Kidney tubule cell (primary cell): Measurements from ENCODE around the gene USH2A.
A peak's percentile ranks its signal among the peaks of the same experiment; 100 is the strongest.

ENCODE experiments used
- DNase-seq: peaks from one replicate; pipeline ENCODE4 v3.0.0-alpha.2; 2018; ENCODE audit warnings: low spot score

USH2A gene

DNA sequence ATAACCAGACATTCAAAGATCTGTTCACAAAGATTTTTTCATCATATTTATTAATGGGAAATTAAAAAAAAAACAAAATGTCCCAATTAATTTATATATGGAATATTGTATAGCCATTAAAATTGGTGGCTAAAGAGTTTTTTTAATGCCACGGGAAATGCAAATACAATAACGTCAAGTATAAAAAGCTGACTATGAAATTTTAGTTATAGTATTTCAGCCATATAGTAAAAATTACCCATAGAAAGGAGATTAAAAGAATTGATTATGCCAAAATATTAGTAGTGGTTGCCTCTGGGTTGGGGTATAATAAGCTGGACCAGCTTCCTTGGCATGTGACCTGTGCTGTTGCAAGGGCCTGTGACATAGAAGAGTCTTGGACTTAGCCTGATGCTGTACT lies 777.4 kb downstream of the USH2A start:
- DNase-seq, result no peak

DNA sequence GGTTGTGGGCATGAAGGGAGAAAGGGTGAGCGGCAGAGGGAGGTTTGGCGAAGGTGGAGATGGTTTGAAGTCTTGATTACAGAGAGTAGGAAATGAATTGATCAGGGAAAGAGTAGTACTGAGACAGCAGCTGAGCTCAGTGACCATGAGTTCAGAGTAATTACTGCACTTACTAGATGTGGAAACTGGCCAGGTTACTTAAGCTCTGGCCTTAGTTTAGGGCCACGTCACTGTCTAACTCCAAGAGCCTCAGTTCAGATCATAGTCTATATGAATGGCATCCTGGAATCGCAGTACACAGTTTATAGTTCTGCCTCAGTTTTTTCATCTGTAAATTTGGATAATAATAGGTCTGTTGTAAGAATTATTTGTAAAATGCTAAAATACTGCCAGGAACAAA lies 778.1 kb downstream of the USH2A start:
- no peak for DNase-seq

DNA sequence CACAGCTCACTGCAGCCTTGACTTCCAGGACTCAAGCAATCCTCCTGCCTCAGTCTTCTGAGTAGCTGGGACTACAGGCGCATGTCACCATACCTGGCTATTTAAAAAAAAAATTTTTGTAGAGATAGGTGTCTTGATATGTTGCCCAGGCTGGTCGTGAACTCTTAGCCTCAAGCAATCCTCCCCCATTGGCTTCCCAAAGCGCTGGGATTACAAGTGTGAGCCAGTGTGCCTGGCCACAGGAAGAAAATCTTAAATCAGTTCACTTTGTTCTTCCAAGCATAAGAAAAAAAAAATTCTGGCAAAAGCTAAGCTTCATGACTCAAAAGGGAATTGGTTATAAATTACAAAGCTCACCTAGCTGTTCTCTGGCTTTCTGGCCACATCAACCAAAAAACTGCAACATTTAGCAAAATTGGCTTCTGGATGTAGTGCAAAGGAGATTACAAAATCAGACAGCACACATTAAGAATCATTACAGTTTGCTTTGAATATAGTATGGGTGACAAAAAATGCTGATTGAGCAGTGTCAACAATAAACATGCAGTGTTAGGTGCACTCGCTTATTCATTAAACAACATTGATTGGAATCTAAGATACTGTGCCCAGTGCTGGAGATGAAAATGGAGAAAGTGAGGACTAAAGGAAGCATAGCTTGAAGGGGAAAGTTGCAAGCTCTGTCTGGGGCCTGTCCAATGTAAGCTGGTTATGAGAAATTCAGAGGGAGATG lies 779.5 kb downstream of the USH2A start:
- peak; percentile 41 for DNase-seq

DNA sequence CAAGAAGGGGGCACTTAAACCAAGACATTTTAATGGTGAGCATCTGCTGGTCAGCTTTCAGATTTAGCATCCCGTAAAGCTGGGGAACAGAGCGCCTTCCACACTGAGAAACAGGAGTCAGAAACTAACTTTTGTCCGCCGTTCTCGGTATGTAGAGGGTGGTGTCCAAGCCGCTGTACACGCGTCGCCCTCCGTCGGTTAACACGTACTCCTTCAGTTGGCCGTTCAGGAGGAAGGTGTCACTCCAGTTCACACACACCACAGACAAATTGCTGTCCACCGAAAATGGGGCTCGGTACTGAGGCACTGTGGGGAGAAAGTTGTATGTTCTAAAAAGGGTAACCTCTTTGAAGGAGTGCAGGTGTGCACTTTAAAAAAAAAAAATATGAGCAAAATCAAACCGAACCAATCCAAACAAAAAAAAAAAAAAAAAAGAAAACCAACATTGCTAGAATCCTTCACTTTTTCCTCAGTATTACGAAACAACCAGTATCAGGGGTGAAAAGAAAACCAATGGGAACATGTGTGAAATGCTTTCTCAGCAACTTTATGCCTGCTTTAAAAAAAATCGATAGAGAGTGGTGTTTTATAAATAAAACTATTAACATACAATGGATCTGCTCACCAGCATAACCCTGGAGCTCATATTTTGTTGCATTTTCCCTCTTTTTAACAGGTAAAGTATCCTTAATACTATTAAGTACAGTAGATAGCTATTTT lies 782.7 kb downstream of the USH2A start:
- DNase-seq, result no peak

DNA sequence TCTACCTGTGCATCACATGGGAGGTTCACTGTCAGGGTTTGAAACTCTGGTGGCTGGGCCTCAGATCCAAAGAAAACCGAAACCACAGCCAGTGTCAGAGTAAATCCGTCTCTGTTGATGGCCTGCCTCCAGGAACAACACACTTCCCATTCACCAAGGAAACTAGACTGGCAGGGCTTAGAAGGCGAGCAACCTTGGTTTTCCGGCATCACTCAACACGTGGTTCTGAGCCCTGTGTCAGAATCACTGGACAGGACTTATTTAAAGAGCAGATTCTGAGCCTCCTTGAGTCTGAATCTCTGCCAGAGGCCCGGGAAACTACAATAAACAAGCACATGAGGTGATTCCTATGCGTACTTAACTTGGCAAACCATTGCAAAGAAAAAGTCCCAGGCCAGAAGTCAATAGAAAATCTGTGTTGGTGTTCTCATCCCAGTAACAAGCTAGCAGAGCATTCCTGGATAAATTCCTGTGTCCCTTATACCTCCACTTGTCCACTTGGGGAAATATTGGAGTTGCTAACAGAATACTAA lies 786.1 kb downstream of the USH2A start:
- DNase-seq, result peak; percentile 57

DNA sequence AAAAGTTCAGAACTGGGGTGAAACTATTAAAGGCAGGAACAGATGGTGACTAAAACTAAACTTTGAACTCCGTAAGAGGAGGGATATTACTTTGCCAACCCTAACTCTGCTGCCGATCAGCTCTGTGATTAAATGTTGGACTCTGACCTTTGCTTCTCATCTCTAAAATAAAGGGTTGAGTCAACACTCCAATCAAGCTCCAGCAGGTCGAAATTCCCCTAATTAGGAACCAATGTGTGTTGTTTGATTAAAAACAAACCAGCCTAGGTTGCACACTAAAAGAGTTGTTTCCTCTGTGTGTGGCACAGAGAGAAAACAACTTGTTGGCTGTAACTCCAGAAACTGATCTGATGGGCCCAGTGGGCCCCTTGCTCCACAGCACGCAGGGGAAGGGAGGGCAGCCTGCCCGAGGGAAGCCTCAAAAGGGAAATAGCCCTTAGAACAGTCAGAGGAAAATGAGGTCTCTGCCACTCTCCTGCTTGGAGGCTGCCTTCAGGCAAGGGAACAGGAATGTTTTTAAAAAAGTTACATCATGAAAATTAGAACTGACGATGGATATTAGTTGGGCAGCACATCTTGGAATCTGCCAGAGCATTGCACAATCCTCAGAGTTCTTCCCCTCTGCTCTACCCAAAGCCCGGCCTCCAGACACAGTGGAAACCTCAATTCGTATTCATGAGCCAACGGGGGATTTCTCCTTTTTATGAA lies 786.8 kb downstream of the USH2A start:
- DNase-seq, result no peak

DNA sequence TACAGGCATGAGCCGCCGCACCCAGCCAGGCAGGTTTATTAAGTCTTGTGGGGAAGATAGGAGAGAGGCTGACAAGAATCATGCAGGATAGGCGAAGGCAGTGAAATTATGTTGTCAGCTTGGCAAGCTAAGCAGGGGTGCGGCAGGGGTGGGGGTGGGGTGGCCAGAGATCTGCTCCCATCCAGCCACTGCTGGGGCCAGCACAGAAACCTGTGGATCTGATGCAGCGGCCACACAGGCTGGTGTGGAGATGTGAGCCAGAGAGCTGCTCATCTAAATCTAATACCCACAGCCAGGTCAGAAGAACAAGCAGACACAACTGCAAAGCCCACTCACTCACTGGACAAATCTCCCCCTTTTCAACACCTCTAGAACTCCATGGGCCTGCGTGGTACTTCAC lies 787.4 kb downstream of the USH2A start:
- DNase-seq, result no peak

DNA sequence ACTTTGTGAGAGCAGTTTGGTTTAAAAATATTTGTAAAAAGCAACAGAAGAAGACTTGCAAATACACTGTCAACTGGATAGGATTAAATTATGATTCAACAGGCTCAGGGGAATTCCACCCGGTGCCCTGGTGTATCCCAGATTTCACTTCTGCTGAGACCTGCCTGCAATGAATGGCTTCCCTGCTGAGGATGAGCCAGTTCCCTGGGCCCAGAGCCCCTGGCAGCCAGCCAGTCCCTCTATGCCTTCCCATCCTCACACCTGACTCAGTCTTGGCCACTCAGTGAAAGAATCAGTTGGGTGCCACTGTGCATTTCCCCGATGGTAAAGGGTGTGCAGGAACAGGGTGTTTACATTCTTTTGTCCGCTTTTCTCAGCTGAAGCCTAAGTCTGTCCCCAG lies 791.8 kb downstream of the USH2A start:
- peak; percentile 93 for DNase-seq

DNA sequence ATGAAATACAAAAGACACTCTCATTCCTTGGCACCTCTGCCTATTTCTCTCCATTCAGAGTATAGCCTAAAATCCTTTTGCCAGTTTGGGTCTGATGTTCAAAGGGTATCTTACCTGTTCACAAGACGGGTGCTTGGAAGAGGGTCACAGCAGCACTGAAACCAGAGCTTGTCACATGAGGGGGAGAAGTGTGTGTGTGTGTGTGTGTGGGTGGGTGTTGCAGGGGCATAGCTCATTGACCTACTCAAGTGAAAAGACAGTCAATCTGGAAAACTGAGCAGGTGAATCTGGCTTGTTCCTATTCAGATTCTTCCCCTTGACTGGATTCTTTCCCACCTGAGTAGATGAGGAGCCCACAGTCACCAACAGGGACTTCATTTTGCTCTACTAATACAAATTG lies 792.2 kb downstream of the USH2A start:
- no peak for DNase-seq

DNA sequence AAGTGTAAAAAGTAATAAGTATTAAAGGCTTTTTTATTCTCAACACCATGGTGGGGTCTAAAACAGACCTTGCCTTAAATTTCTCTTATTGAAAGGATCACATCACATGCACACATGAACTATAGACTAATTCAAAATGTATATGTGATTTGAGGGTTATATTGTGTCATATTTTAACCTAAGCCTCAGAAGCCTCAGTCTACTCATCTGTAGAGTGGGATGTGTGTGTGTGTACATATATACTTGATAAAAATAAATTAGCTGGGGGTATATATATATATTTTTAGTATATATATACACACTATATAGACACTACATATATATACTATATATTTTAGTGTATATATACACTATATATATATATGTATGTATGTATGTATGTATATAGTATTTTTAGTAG lies 797.3 kb downstream of the USH2A start:
- DNase-seq, result no peak

DNA sequence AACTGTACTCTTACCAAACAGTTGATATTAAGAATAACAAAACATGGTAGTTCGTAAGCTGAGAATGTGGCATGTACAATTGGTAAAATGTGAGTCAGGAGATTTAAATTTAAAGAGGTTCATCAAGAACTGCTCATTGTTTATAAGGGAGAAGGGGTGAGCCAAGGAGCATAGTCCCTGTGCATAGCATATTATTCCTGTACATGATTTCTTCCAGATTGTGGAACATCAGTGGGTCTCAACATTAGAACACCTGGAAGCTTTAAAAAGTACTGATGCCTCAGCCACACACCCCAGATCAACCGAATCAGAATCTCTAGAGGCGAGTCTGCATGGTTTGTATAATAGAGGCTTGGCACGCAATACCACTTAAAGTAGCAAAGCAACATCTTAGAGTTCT lies 800.1 kb downstream of the USH2A start:
- DNase-seq, result no peak

DNA sequence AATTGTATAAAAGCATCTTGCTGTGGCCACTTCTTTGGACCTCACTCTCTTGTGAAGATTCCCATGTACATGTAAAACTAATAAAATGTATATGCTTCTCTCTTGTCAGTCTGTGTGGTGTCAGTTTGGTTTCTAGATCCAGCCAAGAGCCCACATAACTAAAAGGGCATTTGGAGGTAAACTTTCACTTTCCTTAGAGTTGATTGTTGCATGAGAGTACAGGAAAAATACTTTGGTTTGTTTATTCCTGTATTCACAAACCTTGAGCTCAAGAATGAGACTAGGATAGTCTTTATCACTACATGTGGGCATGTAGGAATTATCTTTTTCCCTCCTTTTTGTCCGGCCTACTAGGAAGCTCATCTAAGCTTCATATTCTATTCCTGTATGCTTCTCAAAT lies 805.3 kb downstream of the USH2A start:
- no peak for DNase-seq

DNA sequence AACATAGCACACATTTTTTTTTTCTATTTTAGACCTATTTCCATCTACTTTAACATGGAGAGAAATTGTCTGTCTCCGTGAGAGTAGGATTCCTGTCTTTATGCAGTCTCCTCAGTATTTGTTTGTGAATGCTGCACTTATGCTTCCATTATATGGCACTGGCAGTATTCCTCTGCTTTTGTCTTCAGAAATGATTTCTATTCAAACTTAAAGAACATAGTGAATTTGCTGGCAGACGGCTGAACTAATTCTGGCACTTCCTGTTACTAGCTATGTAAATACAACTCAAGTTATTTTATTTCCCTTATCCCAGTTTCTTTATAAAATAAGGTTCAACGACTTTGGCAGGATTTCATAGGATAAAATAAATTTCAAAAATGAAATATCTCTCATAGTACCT lies 810.9 kb downstream of the USH2A start:
- no peak for DNase-seq

DNA sequence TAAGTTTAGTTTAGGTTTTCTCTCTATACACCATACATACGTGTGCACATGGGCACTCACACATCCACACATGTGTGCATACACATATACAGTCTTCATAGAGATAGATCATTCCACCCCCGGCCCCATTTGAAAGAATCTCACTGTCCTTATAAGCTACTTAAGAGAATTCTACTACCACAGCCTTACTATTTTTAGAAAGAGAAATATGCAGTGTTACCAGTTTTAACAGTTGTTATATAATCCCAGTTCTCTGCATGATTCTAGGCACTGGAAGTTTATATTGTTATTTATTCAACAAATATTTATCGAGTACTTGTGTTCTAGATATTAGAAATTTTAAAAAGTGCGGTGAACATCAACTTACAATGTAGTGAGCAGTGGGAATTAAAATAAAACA lies 814.6 kb downstream of the USH2A start:
- no peak for DNase-seq

DNA sequence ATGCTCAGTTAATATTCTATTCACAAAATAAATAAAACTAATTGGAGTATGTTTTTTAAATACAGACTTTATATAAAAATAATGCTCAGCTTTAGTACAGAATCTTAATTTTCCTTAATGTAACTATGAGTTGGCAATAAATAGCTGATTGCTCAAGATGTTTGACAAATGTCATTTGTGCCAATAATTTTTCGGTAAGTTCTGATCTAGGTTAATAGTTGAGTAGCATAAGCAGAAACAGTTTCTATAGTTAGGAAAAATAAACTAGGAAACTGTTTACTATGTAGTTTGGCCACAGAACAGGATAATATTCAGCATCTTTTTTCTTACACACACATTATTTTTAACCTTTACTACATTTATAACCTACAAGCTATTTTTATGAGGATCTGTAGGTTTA lies 815.8 kb downstream of the USH2A start:
- no peak for DNase-seq

DNA sequence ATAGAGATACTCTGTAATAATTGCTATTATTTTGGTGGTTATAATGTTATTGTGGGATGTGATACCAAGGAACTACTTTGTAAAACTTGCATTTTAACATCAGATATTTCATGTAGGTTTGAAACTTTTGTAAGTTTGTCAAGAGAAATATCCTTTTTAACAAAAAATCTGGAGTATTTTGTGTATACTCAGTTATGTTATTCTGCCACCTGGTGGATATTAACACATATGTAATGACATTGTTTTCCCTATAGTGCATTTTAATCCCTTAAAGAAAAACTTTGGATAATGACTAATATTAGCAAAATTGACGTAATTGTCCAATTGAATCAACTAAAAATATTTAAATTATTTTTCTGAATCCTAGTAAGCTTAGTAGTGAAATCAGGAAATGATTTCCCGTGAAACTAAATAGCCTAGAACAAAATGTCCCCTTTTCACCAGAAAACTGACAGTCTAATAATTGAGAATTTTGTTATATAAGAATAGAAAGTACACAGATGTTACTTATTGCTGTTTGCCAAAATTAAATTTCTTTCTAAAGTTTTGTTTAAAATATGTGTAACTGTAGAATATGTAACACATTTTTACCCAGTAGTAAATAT lies 816.6 kb downstream of the USH2A start:
- peak; percentile 20 for DNase-seq

DNA sequence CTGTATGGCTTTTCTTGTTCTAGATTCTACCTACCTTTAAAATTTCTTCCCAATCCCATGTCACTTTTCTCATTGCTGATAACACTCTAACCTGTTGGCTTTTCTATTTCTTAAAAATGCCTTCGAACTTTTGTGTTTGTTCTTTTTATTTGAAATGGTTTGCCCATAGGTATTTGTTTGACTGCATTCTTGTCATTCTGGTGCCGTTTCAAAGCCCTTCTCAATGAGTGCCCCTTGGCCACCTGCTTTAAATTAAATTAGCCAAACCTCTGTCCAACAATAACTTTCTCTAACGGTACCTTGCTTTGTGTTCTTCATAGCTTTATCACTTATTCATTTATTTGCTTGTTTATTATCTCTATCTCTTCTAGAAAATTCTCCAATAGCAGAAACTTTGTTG lies 817.2 kb downstream of the USH2A start:
- DNase-seq, result no peak

DNA sequence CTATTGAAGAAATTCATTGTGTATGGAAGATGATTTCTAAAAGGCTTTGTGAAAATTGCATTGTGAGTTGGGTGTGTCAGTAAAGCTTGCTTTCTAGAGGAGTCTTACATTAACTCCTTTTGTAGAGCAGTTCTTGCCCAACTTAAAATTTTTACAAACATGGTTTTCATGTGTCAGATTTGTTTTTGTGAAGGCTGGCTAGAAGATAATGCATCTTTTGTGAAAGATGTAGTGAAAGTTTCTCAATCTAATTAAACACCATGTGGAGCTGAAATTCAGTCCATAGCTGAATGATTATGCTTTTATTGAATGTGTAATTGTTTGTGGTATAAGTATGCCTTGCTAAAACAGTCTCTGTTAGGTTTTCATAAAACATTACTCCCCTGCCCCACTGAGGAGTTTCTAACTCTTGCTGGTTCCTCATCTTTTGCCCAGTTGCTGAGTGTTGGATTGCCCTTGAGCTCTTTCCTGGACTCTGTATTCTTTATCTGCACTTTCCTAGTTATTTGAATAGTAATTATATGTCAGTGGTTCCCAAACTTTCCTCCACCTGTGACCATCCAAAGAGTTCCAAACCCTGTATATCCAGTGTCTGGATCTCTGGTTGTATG lies 818.1 kb downstream of the USH2A start:
- DNase-seq, result no peak

DNA sequence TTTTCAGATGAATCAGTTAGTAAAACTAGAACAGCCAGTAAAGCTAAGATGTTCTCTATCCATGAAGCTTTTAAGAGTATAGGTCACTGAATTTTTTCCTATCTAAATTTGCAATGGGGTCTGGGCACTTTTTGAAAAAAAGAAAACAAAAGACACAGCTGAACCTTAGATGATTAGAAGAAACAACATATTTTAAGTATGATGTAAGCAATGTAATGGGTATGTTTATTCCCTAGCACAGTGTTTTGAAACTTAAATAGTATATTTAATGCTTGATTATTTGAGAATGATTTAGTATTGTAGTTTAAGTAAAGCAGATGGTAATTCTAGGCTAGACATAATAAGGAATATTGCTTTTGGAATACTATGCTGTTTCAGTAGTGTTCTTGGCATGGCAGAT lies 819.9 kb downstream of the USH2A start:
- no peak for DNase-seq

DNA sequence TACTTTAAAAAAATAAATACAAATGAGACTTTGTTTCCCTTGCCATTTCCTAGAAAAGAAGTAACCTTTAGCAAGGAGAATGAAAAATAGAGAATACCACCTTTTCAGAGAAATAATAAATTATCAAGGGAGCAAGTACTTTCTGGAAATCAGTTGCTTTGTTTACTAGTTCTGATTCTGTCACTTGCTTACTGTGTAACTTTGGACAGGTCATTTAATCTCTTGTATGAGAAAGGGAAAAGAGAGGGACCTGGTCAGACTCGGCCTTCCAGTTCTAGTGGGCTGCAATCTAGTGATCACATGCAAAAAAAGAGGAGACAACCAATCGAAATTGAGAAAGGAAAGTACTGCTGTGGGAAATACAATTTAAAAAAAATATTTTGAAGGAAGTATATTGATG lies 822.0 kb downstream of the USH2A start:
- no peak for DNase-seq

DNA sequence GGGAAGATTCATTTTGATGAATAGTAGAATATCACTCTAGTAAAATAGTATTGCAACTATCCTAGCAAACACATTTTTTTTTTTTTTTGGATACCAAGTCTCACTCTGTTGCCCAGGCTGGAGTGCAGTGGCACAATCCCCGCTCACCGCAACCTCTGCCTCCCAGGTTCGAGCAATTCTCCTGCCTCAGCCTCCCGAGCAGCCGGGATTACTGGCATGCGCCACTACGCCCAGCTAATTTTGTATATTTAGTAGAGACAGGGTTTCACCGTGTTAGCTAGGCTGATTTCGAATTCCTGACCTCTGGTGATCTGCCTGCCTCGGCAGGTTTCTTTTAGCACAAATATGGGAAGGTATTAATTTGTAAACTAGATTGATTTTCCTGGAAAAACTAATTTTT lies 822.4 kb downstream of the USH2A start:
- DNase-seq, result no peak

DNA sequence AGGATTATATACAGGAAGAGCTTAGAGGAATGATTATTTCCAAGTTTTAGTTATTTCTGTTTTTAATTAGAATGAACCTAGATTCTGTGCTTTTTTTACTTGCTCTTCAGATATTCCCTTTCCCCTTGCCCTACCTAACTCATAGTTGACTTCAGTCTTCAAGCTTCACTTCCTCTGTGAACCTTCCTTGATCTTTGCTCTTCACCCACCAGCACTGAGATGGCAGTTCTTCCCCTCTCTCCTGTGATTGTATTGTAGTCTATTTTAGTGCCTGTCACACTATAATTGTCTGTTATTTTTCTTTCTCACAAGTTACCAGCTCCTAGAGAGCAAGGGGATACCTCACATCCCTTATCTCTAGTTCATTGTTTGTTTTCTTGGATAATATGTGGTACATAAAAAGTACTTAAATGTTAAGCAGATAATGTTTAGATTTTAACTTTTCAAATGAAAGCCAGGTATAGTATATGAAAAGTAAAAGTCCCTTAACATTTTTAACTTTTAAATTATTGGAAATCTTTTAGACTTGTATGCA lies 822.9 kb downstream of the USH2A start:
- DNase-seq, result no peak
